ENCODE measurements around the gene RIPPLY3. TPM values are rescaled to one million over a fixed set of nuclear protein-coding genes. Genes with fewer than 3 reads are reported as not detected.

RIPPLY3 gene
- total RNA-seq, 2 experiments from 2014 or later, result not detected

- Histone ChIP-seq H3K9me3 (ENCODE audit: low read length) (no peaks in the 10 kb centered on the region), H3K27ac (ENCODE audit: low read depth, low read length, poor library complexity, severe bottlenecking) (no peak overlapping the region), H3K9me2 (ENCODE audit: insufficient read depth, low read length) (no peaks in the 10 kb centered on the region), H3K79me2 (ENCODE audit: insufficient read depth, low read depth, low read length) (no peaks in the 10 kb centered on the region), H3K4me2 (ENCODE audit: low read length) (peak overlapping the region; percentile 34), H3K4me3 (ENCODE audit: low read depth, low read length, poor library complexity, severe bottlenecking) (peak overlapping the region; percentile 10), H2AFZ (ENCODE audit: low read length) (peak overlapping the region; percentile 85), H3K36me3 (ENCODE audit: insufficient read depth, low read length) (no peaks in the 10 kb centered on the region), H3K4me1 (ENCODE audit: insufficient read depth, low read length, poor library complexity, severe bottlenecking) (peaks cover 8% of the 10 kb centered on the region), H4K20me1 (ENCODE audit: insufficient read depth, low read length) (no peaks in the 10 kb centered on the region)
- intact Hi-C loops (cut with micrococcal nuclease; ENCODE audit: unreplicated experiment), result loop anchor here (1.0 to 5.0 kb wide), 2 partner anchors 13 to 290 kb away; partner anchors contain the start of gene VPS26C
- peak; percentile 87 for DNase-seq (ENCODE audit: low spot score)
- POLR2A ChIA-PET, result interaction anchor here (0.8 to 2.1 kb wide), 5 partner anchors 10 to 282 kb away, joined by 3 to 14 read pairs (median 4); no protein-coding TSS in a partner anchor
- peak; percentile 97 for TF ChIP-seq CTCF (conservative IDR thresholded peaks at IDR 0.05; ENCODE audit: low read length)
- TF ChIP-seq EZH2phosphoT487 (IDR thresholded peaks at IDR 0.05; ENCODE audit: borderline replicate concordance, low read depth, low read length), result no peak
- CTCF ChIA-PET (ENCODE audit: unreplicated experiment), result interaction anchor here (0.5 to 1.6 kb wide), 2 partner anchors 14 to 89 kb away, joined by 3 to 6 read pairs; no protein-coding TSS in a partner anchor
- no TSS peak for BruUV-seq (replicated peaks)
Measured at GRCh38 chr21:36976882-36977651, 29.4 kb upstream of the RIPPLY3 start.

GRCh38 chr21:36980280-36981048 is 26.0 kb upstream of the RIPPLY3 start:
- ChIA-PET CTCF (ENCODE audit: unreplicated experiment) (no interaction called here), POLR2A (interaction anchor here (0.6 to 0.7 kb wide), 4 partner anchors 13 to 313 kb away, joined by 3 to 4 read pairs (median 3); no protein-coding TSS in a partner anchor)
- Histone ChIP-seq H3K4me2 (ENCODE audit: low read length) (no peak overlapping the region), H4K20me1 (ENCODE audit: insufficient read depth, low read length) (no peaks in the 10 kb centered on the region), H3K27ac (ENCODE audit: low read depth, low read length, poor library complexity, severe bottlenecking) (no peak overlapping the region), H3K4me3 (ENCODE audit: low read depth, low read length, poor library complexity, severe bottlenecking) (no peak overlapping the region), H3K9me2 (ENCODE audit: insufficient read depth, low read length) (no peaks in the 10 kb centered on the region), H3K79me2 (ENCODE audit: insufficient read depth, low read depth, low read length) (no peaks in the 10 kb centered on the region), H2AFZ (ENCODE audit: low read length) (no peak overlapping the region), H3K9me3 (ENCODE audit: low read length) (no peaks in the 10 kb centered on the region), H3K4me1 (ENCODE audit: insufficient read depth, low read length, poor library complexity, severe bottlenecking) (peaks cover 8% of the 10 kb centered on the region), H3K36me3 (ENCODE audit: insufficient read depth, low read length) (no peaks in the 10 kb centered on the region)
- BruUV-seq (replicated peaks), result no TSS peak
- no peak for DNase-seq (ENCODE audit: low spot score)
- intact Hi-C loops (cut with micrococcal nuclease; ENCODE audit: unreplicated experiment), result no loop called here
- TF ChIP-seq CTCF (conservative IDR thresholded peaks at IDR 0.05; ENCODE audit: low read length), result no peak
- TF ChIP-seq EZH2phosphoT487 (IDR thresholded peaks at IDR 0.05; ENCODE audit: borderline replicate concordance, low read depth, low read length), result no peak
